Liver (tissue), 9 donors: ENCODE results near the gene CDH23. TPM values are rescaled to one million over a fixed set of nuclear protein-coding genes. Genes with fewer than 3 reads are reported as not detected.

Experiments used
- DNase-seq: peaks from one replicate; pipeline ENCODE4 v3.0.0-alpha.2; 2017; ENCODE audit warnings: low spot score
- H3K27ac ChIP-seq, 2 donors: one replicate each; pipeline ENCODE4 v1.7.0; 2013; ENCODE audit warnings: inconsistent platforms in 2 of 2, low read length in 2 of 2, control low read depth in 1 of 2, low read depth in 1 of 2, mild to moderate bottlenecking in 1 of 2
- H3K27me3 ChIP-seq, 4 donors: one replicate each; pipeline versions ENCODE4 v1.6.1 to v1.7.0; 2013; ENCODE audit warnings: low read length in 3 of 4, inconsistent platforms in 1 of 4, mild to moderate bottlenecking in 1 of 4, moderate library complexity in 1 of 4; ENCODE audit not compliant: control insufficient read depth in 4 of 4, insufficient read depth in 4 of 4
- H3K36me3 ChIP-seq, 4 donors: one replicate each; pipeline versions ENCODE4 v1.6.1 to v1.7.0; 2013; ENCODE audit warnings: low read length in 3 of 4, mild to moderate bottlenecking in 3 of 4, low read depth in 1 of 4, moderate library complexity in 1 of 4; ENCODE audit not compliant: control insufficient read depth in 4 of 4, insufficient read depth in 3 of 4
- H3K4me1 ChIP-seq, 4 donors: one replicate each; pipeline versions ENCODE4 v1.6.1 to v1.7.0; 2013; ENCODE audit warnings: low read length in 3 of 4, mild to moderate bottlenecking in 3 of 4, moderate library complexity in 1 of 4; ENCODE audit not compliant: control insufficient read depth in 4 of 4, insufficient read depth in 4 of 4
- H3K4me3 ChIP-seq, 3 donors: one replicate each; pipeline versions ENCODE4 v1.6.1 to v1.7.0; 2013; ENCODE audit warnings: low read length in 3 of 3, control low read depth in 1 of 3, low read depth in 1 of 3, mild to moderate bottlenecking in 1 of 3
- H3K9ac ChIP-seq, 2 donors: one replicate each; pipeline ENCODE4 v1.7.0; 2013; ENCODE audit warnings: low read length in 2 of 2, mild to moderate bottlenecking in 2 of 2, moderate library complexity in 2 of 2, control low read depth in 1 of 2, low read depth in 1 of 2
- H3K9me3 ChIP-seq, 4 donors: one replicate each; pipeline versions ENCODE4 v1.6.1 to v1.7.0; 2013; ENCODE audit warnings: low read length in 3 of 4; ENCODE audit not compliant: control insufficient read depth in 4 of 4
- CTCF ChIP-seq: fragments of 150-350 bp; IDR thresholded peaks from 2 replicates; pipeline ENCODE4 v1.5.1; 2017; ENCODE audit warnings: improper control_type of control experiment, low read depth, low read length; ENCODE audit not compliant: missing input control
- FOXA1 ChIP-seq: IDR thresholded peaks from 2 replicates; pipeline ENCODE4 v1.6.1; 2016; ENCODE audit warnings: antibody characterized with exemption
- GABPA ChIP-seq, 2 donors: IDR thresholded peaks in 1 of 2; conservative IDR thresholded peaks in 1 of 2; 2 replicates each; pipeline ENCODE4 v1.6.1; 2016; ENCODE audit warnings: antibody characterized with exemption in 2 of 2, mild to moderate bottlenecking in 1 of 2, moderate library complexity in 1 of 2
- HNF4G ChIP-seq: IDR thresholded peaks from 2 replicates; pipeline ENCODE4 v1.6.1; 2016; ENCODE audit warnings: antibody characterized with exemption
- MAX ChIP-seq: IDR thresholded peaks from 2 replicates; pipeline ENCODE4 v1.6.1; 2016; ENCODE audit warnings: antibody characterized with exemption
- NR2F2 ChIP-seq: IDR thresholded peaks from 2 replicates; pipeline ENCODE4 v1.6.1; 2016; ENCODE audit warnings: antibody characterized with exemption
- RAD21 ChIP-seq, 2 donors: IDR thresholded peaks; 2 replicates each; pipeline ENCODE4 v1.6.1; 2016; ENCODE audit warnings: antibody characterized with exemption in 2 of 2, mild to moderate bottlenecking in 2 of 2
- REST ChIP-seq: IDR thresholded peaks from 2 replicates; pipeline ENCODE4 v1.6.1; 2016; ENCODE audit warnings: antibody characterized with exemption, mild to moderate bottlenecking
- RXRA ChIP-seq, 2 donors: IDR thresholded peaks; 2 replicates each; pipeline ENCODE4 v1.6.1; 2017 to 2018; ENCODE audit warnings: antibody characterized with exemption in 2 of 2, mild to moderate bottlenecking in 1 of 2
- SP1 ChIP-seq: IDR thresholded peaks from 2 replicates; pipeline ENCODE4 v1.6.1; 2018; ENCODE audit warnings: antibody characterized with exemption, mild to moderate bottlenecking
- TAF1 ChIP-seq: conservative IDR thresholded peaks from 2 replicates; pipeline ENCODE4 v1.6.1; 2016; ENCODE audit warnings: antibody characterized with exemption, mild to moderate bottlenecking
- ZBTB33 ChIP-seq: IDR thresholded peaks from 2 replicates; pipeline ENCODE4 v1.6.1; 2016; ENCODE audit warnings: antibody characterized with exemption
- WGBS: extraction: QIAGEN DNeasy Blood & Tissue Kit; methylation state at CpG from one replicate; pipeline ENCODE4 v1.1.7; 2013; 5-methylcytosine and 5-hydroxymethylcytosine counted together
- polyA plus RNA-seq, 2 donors: library from polyadenylated mRNA; stranded (reverse) in 1 of 2; unstranded in 1 of 2; fragments of 200-250 nt in 1 of 2; fragments of >200 nt in 1 of 2; fragmentation: Nextera tagmentation in 1 of 2; extraction: Ambion mirVana in 1 of 2; gene quantifications; one replicate each; pipeline versions ENCODE4 v1.2.1 to v1.2.3, GENCODE V29; 2013 to 2015
- total RNA-seq, 2 donors: library from RNA; depleted of rRNA; stranded (reverse); fragments of >200 nt; gene quantifications; one replicate each; pipeline ENCODE4 v1.2.3, GENCODE V29; 2014
- TF ChIP-seq, protein P1 (sequence below): IDR thresholded peaks from 2 replicates; pipeline ENCODE4 v1.6.1; 2016; ENCODE audit warnings: antibody characterized with exemption
- donor health status: healthy.
- donor health status: healthy.
- donor health status: healthy.
- donor health status: healthy.
- donor health status: healthy.

The CDH23 gene
- total and polyA plus RNA-seq, 4 donors = 1.5 to 4.7 (median 3.4) TPM

- Histone ChIP-seq H3K36me3 (no peaks in the 10 kb centered on the region), H3K9ac (no peak overlapping the region), H3K27ac (no peak overlapping the region), H3K27me3 (no peaks in the 10 kb centered on the region), H3K9me3 (no peaks in the 10 kb centered on the region), H3K4me3 (no peak overlapping the region), H3K4me1 (no peaks in the 10 kb centered on the region)
- TF ChIP-seq, protein P1, sequence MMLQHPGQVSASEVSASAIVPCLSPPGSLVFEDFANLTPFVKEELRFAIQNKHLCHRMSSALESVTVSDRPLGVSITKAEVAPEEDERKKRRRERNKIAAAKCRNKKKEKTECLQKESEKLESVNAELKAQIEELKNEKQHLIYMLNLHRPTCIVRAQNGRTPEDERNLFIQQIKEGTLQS = no peak
- TF ChIP-seq GABPA (IDR thresholded peaks at IDR 0.05 in 1 of 2, conservative IDR thresholded peaks at IDR 0.05 in 1 of 2) (no peak), RAD21 (IDR thresholded peaks at IDR 0.05) (peak in 1 of 2 donors; percentile 34), CTCF (peak; percentile 5)
- WGBS = 88% methylated on average over 7 of the region's 7 CpGs
- no peak for DNase-seq
Observed at GRCh38 chr10:71684356-71685173, 287.8 kb downstream of the CDH23 start.

DNA sequence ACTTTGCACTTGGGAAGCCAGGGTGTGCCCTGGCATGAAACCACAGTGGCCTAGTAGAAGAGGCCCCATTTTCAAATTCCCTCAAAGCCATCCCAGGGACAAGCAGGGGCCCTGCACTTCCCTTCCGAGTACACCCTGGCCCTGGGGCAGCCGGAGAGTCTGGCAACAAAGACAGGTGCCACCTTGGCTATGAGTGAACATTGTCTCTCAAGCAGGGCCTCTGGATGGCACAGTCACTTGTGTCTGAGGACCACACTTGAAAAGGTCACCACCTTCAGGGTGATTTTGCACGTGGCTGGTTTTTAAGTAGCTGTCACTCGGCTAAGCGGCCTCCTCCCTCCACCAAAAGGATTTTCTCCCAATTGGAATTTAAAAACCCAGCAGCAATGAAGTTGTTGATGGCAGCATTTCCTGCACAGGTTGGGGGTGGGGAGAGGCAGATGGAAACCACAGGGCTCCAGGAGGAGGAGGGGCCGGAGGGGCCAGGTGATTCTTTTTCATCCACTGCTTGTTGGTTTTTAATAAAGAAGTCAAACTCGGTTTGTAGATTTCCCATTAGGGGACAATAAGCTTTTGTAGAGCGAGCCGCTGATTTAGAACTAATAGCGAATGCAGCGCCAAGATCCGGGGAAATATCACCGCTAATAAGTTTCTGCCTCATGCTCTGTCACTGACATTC is 289.0 kb downstream of the CDH23 start:
- Histone ChIP-seq H3K4me1 (no peaks in the 10 kb centered on the region), H3K27ac (no peak overlapping the region), H3K9ac (no peak overlapping the region), H3K36me3 (peaks cover 0 to 1% (median 0%) of the 10 kb centered on the region in 4 donors), H3K4me3 (no peak overlapping the region), H3K9me3 (no peaks in the 10 kb centered on the region), H3K27me3 (no peaks in the 10 kb centered on the region)
- DNase-seq = no peak
- WGBS = 93% methylated on average over 13 of the region's 13 CpGs
- no peak for TF ChIP-seq REST
- TF ChIP-seq RXRA (IDR thresholded peaks at IDR 0.05) = no peak
- TF ChIP-seq TAF1 = no peak
- TF ChIP-seq MAX = no peak

- Histone ChIP-seq H3K36me3 (peaks cover 0 to 8% (median 1%) of the 10 kb centered on the region in 4 donors), H3K9ac (no peak overlapping the region), H3K4me1 (no peaks in the 10 kb centered on the region), H3K27ac (no peak overlapping the region), H3K4me3 (no peak overlapping the region), H3K9me3 (no peaks in the 10 kb centered on the region), H3K27me3 (no peaks in the 10 kb centered on the region)
- WGBS = 89% methylated on average over 5 of the region's 5 CpGs
- DNase-seq = no peak
- TF ChIP-seq, protein P1 = no peak
- TF ChIP-seq RAD21 (IDR thresholded peaks at IDR 0.05) = no peak
- no peak for TF ChIP-seq MAX
- TF ChIP-seq HNF4G = no peak
- TF ChIP-seq ZBTB33 = no peak
- TF ChIP-seq TAF1 = no peak
- no peak for TF ChIP-seq FOXA1
- no peak for TF ChIP-seq CTCF
- TF ChIP-seq NR2F2 = no peak
- no peak for TF ChIP-seq SP1
- no peak for TF ChIP-seq GABPA (IDR thresholded peaks at IDR 0.05 in 1 of 2, conservative IDR thresholded peaks at IDR 0.05 in 1 of 2)
Observed at GRCh38 chr10:71687077-71687476, 290.4 kb downstream of the CDH23 start.
